HG03280 (cell line): ENCODE measurements around the gene RPA1.

Experiments used
- ATAC-seq: cut with Tn5 transposase; IDR thresholded peaks from one replicate; pipeline ENCODE4 v1.9.1; 2021; ENCODE audit warnings: mild to moderate bottlenecking, moderate library complexity; ENCODE audit not compliant: unreplicated experiment

Gene RPA1

DNA sequence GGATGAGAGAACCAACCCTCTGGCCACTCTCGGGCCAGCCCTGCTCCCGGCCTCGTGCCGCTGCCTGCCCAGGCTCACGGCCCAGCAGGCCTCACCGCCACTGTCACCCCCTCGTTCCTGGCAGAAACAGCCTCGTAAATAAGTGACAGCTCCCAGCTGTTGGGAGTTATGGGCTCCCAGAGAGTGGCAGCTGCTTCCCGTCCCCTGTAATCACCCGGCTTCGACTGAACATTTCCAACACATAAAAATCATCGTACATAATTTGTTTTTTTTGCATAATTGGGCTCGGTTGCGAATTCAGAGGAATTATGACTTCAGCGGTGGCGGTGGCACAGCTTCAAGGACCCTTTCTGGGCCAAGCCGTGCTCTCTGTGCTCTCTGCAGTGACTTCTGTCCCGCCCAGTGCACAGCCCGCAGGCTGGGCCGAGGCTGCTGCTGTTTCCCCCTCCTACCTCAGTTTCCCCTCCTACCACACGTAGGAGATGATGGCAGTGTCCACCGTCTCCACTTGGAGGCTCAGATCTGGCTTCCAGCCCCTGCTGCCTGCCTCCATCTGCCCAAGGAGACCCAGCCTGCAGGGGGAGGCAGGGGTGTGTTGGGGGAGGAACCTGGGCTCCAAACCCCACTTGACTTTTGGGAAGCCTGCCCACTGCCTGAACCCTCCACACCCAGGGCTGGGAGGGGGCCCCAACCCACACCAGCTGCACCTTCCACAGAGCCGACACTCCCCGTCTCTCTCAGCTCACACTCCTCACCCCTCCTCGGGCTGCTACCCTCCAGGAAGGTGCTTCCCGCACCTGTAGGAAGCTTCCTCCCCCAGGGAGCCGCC, 110.4 kb downstream of the RPA1 start:
- ATAC-seq = no peak

DNA sequence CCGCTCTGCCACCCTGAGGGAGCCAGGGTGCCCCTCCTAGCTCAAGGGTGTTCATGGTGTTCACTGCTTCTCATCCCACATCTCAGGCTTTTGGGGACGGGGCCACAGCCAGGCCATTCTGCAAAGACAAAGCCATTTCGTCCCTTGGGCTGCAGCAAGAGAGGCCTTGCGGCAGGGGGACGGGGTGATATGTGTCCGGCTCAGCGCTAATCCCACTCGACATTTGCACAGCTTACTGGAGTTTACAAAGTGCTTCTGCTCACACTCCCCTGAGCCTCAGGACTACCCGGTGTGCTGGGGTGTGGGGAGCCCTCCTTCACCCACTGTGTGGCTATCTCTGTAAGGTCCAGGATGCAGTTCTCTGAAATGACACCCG, 111.0 kb downstream of the RPA1 start:
- ATAC-seq = no peak

DNA sequence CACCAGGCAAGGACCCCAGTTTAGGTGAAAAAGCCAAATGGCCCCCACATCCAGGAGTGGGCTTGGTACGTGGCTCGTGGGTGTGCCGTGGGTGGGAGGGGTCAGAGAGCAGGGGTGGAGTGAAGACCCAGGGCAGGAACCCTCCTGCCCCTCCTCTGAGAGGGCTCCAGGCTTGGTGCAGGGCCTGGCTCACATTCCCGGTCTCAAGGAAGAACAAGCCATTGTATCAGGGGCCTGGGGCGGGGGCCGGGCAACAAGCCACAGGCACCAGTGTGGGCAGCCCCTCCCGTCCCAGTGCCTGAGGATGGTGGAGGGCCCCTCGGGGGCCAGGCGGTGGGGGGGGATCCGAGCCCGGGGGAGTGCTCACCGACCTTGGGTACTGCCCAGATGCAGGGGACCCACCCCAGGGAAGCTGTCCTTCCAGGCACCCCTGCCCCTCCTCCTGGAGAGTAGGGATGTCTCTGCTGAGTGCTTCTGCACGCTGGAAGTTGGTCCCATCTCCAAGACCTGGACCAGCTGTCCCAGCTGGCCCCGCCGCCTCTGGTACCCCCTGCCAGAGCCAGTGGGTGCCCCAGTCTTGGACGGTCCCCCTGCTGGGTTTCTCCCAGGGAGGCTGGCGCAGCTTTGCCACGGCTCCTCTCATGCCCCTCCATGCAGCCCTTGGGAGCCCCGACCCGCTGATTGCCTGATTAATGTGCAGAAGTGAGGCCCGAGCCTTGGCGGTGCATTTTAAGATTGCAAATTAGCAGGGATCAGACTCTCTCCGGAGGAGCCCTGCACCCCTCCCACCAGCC, 111.7 kb downstream of the RPA1 start:
- ATAC-seq = no peak

DNA sequence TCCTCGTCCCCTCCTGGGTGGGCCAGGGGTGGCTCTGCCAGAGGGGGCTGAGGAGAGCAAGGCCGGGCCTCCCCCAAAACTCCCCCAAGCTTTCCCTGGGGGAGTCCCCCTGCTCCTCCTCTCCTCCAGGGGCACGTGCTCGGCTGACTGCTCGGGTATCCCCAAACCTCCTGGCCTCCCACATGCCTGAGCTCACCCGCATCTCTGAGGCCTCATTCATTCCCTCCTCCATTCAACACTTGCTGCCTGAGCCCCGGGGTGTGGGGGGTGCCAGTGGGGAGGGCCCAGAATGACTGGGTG, 112.2 kb downstream of the RPA1 start:
- no peak for ATAC-seq

DNA sequence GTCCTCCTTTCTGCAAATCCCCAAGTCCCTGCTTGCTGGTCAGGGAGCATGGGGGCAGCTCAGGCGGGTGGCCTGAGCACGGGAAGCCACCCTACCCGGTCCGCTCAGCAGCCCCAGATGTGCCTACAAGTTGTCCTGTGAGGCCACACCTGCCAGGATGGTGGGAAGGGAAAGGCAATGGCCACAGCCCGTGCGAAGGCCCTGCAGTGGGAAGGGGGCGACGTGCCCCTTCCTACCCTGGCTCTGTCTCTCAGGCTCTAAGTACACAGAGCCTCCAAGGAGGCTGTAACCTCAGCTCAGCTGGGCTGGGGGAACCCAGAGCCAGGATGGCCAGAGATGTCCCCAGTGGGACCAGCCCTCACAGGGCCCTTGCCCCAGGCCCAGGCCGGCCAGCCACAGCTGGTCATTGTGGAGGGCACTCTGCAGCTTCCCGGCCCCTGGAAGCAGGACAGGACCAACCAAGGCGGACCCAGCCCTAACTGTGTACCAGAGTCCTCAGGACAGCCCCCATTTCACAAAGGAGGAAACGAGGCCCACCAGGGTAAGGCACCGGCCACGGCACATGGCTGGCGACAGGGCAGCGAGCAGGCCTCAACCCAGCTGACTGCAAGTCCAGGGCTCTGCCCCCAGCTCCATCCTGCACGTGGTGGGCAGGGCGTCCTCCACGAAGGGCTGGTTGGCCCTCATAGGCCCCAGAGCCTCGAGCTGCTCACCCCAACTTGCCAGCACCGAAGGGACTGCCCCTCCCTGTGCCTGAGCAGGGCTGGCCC, 113.0 kb downstream of the RPA1 start:
- no peak for ATAC-seq

DNA sequence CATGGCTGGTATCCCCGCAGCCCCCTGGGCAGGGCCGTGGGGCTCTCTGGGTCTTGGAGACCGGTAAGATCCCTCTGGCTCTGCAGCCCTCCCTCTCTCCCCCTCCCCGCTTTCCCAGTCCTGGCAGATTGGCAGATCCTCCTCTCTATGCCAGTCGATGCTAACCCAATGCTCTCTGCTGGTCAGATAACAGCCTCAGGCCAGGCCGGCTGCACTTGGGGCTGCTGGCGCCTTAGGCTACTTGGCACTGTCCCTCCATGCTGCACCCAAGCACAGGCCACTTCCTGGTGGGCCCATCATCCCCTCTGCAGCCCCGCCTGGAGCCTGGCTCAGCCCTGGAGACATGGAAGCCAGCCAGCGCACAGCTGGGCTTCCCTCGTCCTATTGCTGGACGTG, 113.6 kb downstream of the RPA1 start:
- no peak for ATAC-seq

DNA sequence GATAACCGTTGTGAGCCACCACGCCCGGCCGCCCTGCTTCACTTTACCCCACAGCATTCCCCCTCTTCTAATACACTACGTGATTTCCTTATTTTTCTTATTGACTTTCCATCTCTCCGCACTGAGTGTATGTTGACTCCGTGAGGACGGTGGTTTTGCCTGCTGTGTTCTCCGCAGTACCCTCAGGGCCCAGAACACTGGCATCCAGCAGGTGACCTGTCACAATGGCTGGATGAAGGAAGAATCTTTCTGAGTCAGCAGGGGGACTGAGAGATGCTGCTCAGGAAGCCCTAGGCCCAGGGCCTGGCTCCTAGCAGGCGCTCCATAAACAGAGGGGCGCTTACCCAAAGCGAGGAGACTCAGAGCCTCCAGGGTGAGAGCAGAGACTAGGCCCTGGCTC, 115.8 kb downstream of the RPA1 start:
- ATAC-seq = no peak

DNA sequence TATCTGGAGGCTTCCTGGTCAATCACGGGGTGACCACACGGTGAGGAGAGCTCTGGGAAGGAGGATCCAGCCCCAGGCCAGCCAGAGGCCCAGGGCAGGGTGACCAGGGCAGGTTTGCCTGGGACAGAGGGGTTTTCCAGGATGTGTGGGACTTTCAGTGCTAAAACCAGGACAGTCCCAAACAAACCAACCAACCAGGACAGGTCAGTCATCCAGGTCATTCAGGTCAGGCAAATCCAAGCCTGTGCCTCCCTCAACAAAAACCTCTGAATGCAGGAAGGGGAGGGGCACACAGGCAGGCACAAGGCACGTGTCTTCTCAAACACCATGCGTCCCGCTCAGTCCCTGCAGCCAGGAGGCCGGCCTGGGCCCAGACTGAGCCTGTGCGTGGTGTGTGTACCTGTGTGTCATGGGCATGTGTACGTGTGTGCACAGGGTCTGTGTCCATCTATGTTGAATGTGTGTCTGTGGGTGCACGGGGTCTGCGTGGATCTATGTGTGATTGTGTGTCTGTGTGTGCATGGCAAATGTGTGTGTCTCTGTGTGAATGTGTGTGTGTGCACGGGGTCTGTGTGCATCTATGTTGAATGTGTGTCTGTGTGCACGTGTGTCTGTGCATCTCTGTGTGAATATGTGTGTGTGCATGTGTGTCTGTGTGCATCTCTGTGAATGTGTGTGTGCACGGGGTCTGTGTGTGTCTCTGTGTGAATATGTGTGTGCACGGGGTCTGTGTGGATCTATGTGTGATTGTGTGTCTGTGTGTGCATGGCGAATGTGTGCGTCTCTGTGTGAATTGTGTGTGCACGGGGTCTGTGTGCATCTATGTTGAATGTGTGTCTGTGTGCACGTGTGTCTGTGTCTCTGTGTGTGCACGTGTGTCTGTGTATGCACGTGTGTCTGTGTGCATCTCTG, 116.5 kb downstream of the RPA1 start:
- no peak for ATAC-seq

DNA sequence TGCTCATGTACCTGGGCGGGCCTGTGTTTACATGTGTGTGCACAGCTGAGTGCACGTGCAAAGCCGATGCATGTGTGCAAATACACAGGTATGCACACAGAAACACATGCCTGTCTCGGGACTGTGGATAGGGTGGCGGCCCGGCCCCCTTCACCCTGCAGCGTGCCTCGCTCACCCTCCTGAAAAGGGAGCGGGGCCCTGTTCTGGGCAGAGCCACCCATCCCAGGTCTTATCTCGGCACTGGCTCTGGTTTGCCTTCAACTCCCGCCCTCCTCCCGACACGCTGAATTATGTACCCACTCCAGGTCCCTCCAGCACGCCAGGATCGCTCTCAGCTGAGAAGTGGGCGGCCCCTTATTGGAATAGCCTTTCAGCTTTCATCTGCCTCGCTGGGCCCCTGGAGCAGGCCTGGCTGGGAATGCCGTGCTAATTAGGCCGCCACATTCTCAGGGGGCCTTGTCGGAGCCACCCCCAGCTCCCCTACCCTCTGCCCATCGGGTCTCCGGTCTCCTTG, 117.5 kb downstream of the RPA1 start:
- ATAC-seq = no peak

DNA sequence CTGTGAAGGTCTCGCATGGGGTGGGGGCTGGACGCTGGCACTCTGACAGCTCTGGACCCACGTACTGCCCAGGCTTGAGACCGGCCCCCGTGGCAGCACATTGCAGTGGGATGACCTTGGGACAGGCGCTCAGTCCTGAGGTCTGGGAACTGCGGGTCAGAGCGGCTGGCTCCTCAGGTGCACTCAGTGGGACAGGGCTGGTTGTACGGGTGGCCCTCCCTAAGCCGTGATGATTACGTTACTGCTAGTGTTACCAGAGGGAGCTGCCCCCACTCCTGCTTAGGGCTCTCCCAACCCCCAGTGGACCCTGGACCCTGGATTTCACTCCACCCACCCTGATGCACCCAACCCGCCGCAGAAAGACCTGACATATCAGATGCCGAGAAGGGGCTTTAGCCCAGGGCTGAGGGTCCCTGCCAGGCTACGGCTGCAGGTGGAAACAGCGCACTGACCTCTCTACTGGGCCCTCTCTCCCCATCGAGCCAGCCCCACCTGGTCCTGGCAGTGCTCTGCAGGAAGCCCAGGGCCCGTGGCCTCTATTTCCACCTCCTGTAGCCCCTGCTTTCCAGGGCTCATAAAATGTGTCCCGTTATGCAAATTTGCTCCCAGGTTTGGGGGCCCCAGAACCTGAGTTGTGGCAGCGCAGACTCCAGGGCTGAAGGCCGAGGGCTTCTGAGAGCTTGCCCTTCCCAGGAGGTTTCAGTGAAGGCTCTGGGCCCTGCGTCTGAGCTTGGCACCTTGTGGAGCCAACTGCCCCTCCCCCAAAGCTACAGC, 118.1 kb downstream of the RPA1 start:
- no peak for ATAC-seq

DNA sequence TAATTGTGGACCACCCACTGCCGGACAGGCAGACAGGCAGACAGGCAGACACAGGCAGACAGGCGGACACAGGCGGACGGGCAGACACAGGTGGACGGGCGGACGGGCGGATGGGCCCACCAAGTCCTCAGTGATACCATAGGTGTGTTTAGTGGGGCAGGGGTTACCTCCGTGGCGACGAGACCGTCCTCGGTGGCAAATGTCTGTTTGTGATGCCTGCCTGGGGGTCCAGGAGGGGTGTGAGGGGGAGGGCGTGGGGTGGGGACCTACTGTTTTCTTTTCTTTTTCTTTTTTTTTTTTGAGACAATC, 118.7 kb downstream of the RPA1 start:
- no peak for ATAC-seq
